OCI-LY7 (cell line): Measurements from ENCODE around the gene KCNMA1. TPM values are rescaled to one million over a fixed set of nuclear protein-coding genes. Genes with fewer than 3 reads are reported as not detected.

Experiments used
- BruUV-seq: library from RNA; stranded (reverse); fragments of 400-500 nt; replicated peaks from 2 replicates; lab custom pipeline; 2021; lab: Mats Ljungman, UMichigan
- CTCF ChIA-PET: fragments of 300-600 bp; sonication (Branson Sonifier 250); formaldehyde crosslinking; loops from one replicate; lab custom pipeline; 2022; ENCODE audit warnings: antibody characterized with exemption; ENCODE audit not compliant: unreplicated experiment; lab: Charles Lee
- POLR2A ChIA-PET: fragments of 300-600 bp; sonication (Branson Sonifier 250); formaldehyde crosslinking; loops from one replicate; lab custom pipeline; 2022; ENCODE audit warnings: antibody characterized with exemption; lab: Charles Lee
- DNase-seq: peaks from one replicate; pipeline ENCODE4 v3.0.0-alpha.2; 2015; ENCODE audit warnings: low spot score
- H2AFZ ChIP-seq: fragments of 200-600 bp; sonication (generic), shearing (Covaris generic); 2 replicates; pipeline ENCODE4 v1.6.1; 2014; ENCODE audit warnings: mild to moderate bottlenecking, antibody characterized with exemption, low read length, moderate library complexity
- H3K27ac ChIP-seq: fragments of 200-600 bp; sonication (generic); 2 replicates; pipeline ENCODE4 v1.5.1; 2014; ENCODE audit warnings: mixed run types, low read depth, mild to moderate bottlenecking, moderate library complexity, low read length, inconsistent platforms; ENCODE audit not compliant: poor library complexity, severe bottlenecking
- H3K36me3 ChIP-seq: fragments of 200-600 bp; sonication (generic); 2 replicates; pipeline ENCODE4 v1.6.1; 2014; ENCODE audit warnings: mild to moderate bottlenecking, antibody characterized with exemption, low read length, moderate library complexity, mixed read lengths; ENCODE audit not compliant: insufficient read depth
- H3K4me1 ChIP-seq: fragments of 200-600 bp; sonication (generic); 2 replicates; pipeline ENCODE4 v1.5.1; 2014; ENCODE audit warnings: mild to moderate bottlenecking, low read length; ENCODE audit not compliant: insufficient read depth, poor library complexity, severe bottlenecking
- H3K4me2 ChIP-seq: fragments of 200-600 bp; sonication (generic); 2 replicates; pipeline ENCODE4 v1.6.1; 2014; ENCODE audit warnings: mild to moderate bottlenecking, low read length
- H3K4me3 ChIP-seq: fragments of 200-600 bp; sonication (generic); 2 replicates; pipeline ENCODE4 v1.5.1; 2014; ENCODE audit warnings: mild to moderate bottlenecking, low read depth, low read length; ENCODE audit not compliant: poor library complexity, severe bottlenecking
- H3K79me2 ChIP-seq: fragments of 200-600 bp; sonication (generic); 2 replicates; pipeline ENCODE4 v1.6.1; 2016; ENCODE audit warnings: low read depth, mild to moderate bottlenecking, low read length, moderate library complexity, mixed read lengths; ENCODE audit not compliant: insufficient read depth
- H3K9me2 ChIP-seq: fragments of 200-600 bp; sonication (generic); 2 replicates; pipeline ENCODE4 v1.6.1; 2016; ENCODE audit warnings: mild to moderate bottlenecking, low read length, mixed read lengths; ENCODE audit not compliant: insufficient read depth
- H3K9me3 ChIP-seq: fragments of 200-600 bp; sonication (generic); 2 replicates; pipeline ENCODE4 v1.6.1; 2014; ENCODE audit warnings: mild to moderate bottlenecking, mixed run types, low read length, mixed read lengths
- H4K20me1 ChIP-seq: fragments of 200-600 bp; sonication (generic); 2 replicates; pipeline ENCODE4 v1.6.1; 2014; ENCODE audit warnings: mild to moderate bottlenecking, antibody characterized with exemption, low read length, moderate library complexity, mixed read lengths; ENCODE audit not compliant: insufficient read depth
- CTCF ChIP-seq: fragments of 200-600 bp; sonication (generic); conservative IDR thresholded peaks from 2 replicates; pipeline ENCODE4 v1.5.1; 2014; ENCODE audit warnings: mild to moderate bottlenecking, antibody characterized with exemption, low read length, moderate library complexity, mixed read lengths
- EZH2phosphoT487 ChIP-seq: fragments of 200-600 bp; sonication (generic); IDR thresholded peaks from 2 replicates; pipeline ENCODE4 v1.6.1; 2018; ENCODE audit warnings: low read depth, borderline replicate concordance, mild to moderate bottlenecking, mixed run types, antibody characterized with exemption, low read length, moderate library complexity, mixed read lengths
- intact Hi-C: fragments of 100-400 bp; cut with micrococcal nuclease; formaldehyde crosslinking; loops from one replicate; pipeline ENCODE4 v1.10.0; 2022; ENCODE audit not compliant: unreplicated experiment
- total RNA-seq, 2 experiments: library from RNA; depleted of rRNA in 1 of 2; stranded (reverse); fragments of >200 nt in 1 of 2; shearing (Covaris generic) in 1 of 2; gene quantifications; 2 replicates each; pipeline ENCODE4 v1.2.3, GENCODE V29; 2014 to 2022

KCNMA1 gene
- total RNA-seq, 2 experiments from 2014 or later, result not detected

- H3K27ac ChIP-seq, result no peak overlapping the region
- H4K20me1 ChIP-seq, result no peaks in the 10 kb centered on the region
- intact Hi-C loops, result no loop called here
- no TSS peak for BruUV-seq
- H3K79me2 ChIP-seq, result no peaks in the 10 kb centered on the region
- no peaks in the 10 kb centered on the region for H3K9me3 ChIP-seq
- DNase-seq, result no peak
- TF ChIP-seq EZH2phosphoT487 (no peak), CTCF (no peak)
- no peaks in the 10 kb centered on the region for H3K4me1 ChIP-seq
- no peak overlapping the region for H3K4me2 ChIP-seq
- no peaks in the 10 kb centered on the region for H3K9me2 ChIP-seq
- H3K4me3 ChIP-seq, result no peak overlapping the region
- no peaks in the 10 kb centered on the region for H3K36me3 ChIP-seq
- POLR2A ChIA-PET, result no interaction called here
- H2AFZ ChIP-seq, result no peak overlapping the region
- CTCF ChIA-PET, result no interaction called here
Measured at GRCh38 chr10:77090381-77091356, 546.9 kb downstream of the KCNMA1 start.

GRCh38 chr10:77087366-77087765, 550.2 kb downstream of the KCNMA1 start:
- H3K4me2 ChIP-seq, result no peak overlapping the region
- ChIA-PET POLR2A (no interaction called here), CTCF (no interaction called here)
- H3K9me3 ChIP-seq, result no peaks in the 10 kb centered on the region
- H3K9me2 ChIP-seq, result no peaks in the 10 kb centered on the region
- no peak for DNase-seq
- TF ChIP-seq CTCF, result no peak
- TF ChIP-seq EZH2phosphoT487, result no peak
- BruUV-seq, result no TSS peak
- no peak overlapping the region for H2AFZ ChIP-seq
- H3K4me1 ChIP-seq, result no peaks in the 10 kb centered on the region
- no peaks in the 10 kb centered on the region for H3K79me2 ChIP-seq
- no peaks in the 10 kb centered on the region for H3K36me3 ChIP-seq
- no peak overlapping the region for H3K27ac ChIP-seq
- no peak overlapping the region for H3K4me3 ChIP-seq
- H4K20me1 ChIP-seq, result no peaks in the 10 kb centered on the region
- intact Hi-C loops, result no loop called here

- DNase-seq, result no peak
- no TSS peak for BruUV-seq
- Histone ChIP-seq H3K4me2 (no peak overlapping the region), H3K36me3 (no peaks in the 10 kb centered on the region), H3K4me3 (no peak overlapping the region), H3K79me2 (no peaks in the 10 kb centered on the region), H2AFZ (no peak overlapping the region), H3K9me3 (no peaks in the 10 kb centered on the region), H3K9me2 (no peaks in the 10 kb centered on the region), H4K20me1 (no peaks in the 10 kb centered on the region), H3K4me1 (no peaks in the 10 kb centered on the region), H3K27ac (no peak overlapping the region)
- ChIA-PET POLR2A (interaction anchor here (0.5 kb wide), 1 partner anchor 97 kb away, joined by 3 read pairs; no protein-coding TSS in a partner anchor), CTCF (no interaction called here)
- TF ChIP-seq EZH2phosphoT487 (no peak), CTCF (no peak)
- intact Hi-C loops, result no loop called here
Measured at GRCh38 chr10:77086081-77086480, 551.5 kb downstream of the KCNMA1 start.
